Stimulated activated CD8-positive, alpha-beta memory T cell treated with anti-CD3 and anti-CD28 coated beads, Interleukin-7, amount 100 ng/mL, for 24 hours (primary cell): ENCODE data around the gene AGRN.
"Not testable (repeated sequence)": the region's sequence is repeated elsewhere in the genome, so short reads cannot be mapped to it uniquely, and the experiment has no call there.

Experiments used
- DNase-seq: peaks from one replicate; pipeline ENCODE4 v3.0.0-alpha.2; 2020; ENCODE audit warnings: low read depth

AGRN gene

DNA sequence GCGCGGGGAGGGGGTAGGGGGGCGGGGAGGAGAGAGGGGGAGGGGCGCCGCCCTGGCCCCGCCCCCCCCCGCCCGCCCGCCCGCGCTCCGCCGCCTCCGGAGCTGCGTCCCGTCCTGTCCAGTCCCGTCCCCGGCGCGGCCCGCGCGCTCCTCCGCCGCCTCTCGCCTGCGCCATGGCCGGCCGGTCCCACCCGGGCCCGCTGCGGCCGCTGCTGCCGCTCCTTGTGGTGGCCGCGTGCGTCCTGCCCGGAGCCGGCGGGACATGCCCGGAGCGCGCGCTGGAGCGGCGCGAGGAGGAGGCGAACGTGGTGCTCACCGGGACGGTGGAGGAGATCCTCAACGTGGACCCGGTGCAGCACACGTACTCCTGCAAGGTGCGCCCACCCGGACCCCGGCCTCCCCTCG is at the start of gene AGRN:
Gene AGRN, plus strand, starts transcription at position 121 of the 405 bp plus-strand sequence. Its CDS starts 53 bp downstream, at position 174.
- no peak for DNase-seq

DNA sequence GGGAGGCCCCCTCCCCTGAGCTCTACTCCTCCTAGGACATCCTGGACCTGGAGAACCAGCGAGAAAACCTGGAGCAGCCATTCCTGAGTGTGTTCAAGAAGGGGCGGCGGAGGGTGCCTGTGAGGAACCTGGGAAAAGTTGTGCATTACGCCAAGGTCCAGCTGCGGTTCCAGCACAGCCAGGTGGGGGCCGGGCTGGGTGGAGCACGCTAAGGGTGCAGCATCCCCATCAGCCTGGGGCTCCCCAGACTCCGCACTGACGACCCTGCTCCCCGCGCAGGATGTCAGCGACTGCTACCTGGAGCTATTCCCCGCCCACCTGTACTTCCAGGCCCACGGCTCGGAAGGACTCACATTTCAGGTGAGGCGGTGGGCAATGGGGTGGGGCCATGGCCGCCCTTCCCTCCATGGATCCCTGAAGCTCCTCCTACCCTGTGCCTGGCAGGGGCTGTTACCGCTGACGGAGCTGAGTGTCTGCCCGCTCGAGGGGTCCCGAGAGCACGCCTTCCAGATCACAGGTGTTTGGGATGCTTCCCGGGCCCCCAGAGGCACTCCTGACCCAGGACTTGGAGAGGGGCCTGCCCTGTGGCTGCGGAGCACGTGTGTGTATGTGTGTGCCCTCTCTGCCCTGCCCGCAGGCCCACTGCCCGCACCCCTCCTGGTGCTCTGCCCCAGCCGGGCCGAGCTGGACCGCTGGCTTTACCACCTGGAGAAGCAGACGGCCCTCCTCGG is 49.5 kb upstream of the AGRN start:
- DNase-seq, result no peak

DNA sequence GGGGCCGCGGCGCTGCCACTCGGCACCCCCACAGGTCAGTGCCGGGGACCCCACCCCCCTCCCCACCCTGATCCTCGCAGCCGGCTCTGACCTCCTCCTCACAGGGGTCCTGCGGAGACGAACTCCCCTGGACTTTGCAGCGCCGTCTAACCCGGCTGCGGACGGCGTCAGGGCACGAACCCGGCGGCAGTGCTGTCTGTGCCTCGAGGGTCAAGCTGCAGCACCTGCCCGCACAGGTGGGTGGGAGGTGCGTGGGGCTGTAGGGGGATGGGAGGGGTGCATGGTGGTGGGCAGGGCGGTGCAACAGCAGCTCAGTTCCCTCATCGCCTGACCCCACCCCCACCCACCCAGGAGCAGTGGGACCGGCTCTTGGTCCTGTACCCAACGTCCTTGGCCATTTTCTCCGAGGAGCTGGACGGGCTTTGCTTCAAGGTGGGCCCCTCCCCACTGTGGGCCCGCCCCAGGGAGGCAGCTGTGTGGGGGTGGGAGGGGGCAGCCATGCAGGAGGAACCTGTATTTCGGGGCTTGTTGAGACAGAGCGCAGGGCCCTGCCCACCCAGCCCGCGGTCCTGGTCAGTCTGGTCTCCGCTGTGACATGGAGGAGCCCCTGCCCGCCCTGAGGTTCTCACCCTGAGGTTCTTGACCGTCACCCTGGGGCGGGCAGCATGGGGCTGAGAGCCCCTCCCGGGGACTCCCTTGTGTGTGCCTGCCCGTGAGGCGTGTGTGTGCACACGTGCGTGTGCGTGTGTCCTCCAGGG is 48.8 kb upstream of the AGRN start:
- DNase-seq, result no peak

DNA sequence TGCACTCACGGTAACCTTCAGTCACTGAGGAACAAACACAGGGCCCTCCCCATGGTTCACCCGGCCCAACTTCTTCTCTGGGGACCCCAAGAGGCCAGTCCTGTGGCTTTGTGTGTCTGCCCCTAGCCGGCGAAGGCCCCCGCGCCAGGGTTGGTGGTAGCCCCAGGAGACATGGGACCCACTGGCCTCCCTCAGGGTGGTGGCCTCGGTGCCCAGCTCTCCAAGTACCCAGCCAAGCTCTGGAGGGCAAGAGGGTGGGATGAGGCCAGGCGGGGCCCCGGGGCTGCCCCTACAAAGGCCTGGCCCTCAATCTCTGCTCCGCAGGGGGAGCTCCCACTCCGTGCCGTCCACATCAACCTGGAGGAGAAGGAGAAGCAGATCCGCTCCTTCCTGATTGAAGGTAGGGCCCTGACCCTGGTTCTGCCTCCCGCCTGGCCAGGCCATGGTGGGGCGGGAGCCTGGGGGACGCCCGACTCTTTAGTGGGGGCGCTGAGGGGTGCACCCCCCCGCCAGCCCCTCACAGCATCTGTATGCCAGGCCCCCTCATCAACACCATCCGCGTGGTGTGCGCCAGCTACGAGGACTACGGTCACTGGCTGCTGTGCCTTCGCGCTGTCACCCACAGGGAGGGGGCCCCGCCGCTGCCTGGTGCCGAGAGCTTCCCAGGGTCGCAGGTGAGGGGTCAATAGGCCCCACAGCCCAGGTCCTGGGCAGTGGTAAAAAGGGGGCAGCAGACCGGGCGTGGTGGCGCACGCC is 48.0 kb upstream of the AGRN start:
- no peak for DNase-seq

DNA sequence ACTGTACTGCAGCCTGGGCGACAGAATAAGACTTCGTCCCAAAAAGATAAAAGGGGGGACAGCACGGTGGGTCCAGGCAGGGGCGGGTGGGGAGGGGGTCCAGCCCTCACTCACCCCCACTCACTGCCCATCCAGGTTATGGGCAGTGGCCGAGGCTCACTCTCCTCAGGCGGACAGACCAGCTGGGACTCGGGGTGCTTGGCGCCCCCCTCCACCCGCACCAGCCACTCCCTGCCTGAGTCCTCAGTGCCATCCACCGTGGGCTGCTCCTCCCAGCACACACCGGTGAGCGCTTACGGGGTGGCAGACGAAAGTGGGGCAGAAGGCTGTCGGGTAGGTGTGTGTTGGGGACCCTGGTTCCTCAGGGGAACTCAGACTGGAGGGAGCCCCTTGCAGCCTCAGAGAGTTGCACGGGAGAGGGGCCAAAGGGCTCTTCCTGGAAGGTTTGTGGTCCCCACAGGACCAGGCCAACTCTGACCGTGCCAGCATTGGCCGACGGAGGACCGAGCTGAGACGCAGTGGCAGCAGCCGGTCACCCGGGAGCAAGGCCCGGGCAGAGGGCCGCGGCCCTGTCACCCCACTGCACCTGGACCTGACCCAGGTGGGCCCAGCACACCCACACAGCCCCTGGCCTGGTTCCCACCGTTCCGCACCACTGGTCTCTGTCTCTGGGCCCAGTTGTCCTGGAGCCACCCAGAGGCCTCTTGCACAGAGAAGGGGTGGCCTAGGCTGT is 47.0 kb upstream of the AGRN start:
- DNase-seq, result no peak

DNA sequence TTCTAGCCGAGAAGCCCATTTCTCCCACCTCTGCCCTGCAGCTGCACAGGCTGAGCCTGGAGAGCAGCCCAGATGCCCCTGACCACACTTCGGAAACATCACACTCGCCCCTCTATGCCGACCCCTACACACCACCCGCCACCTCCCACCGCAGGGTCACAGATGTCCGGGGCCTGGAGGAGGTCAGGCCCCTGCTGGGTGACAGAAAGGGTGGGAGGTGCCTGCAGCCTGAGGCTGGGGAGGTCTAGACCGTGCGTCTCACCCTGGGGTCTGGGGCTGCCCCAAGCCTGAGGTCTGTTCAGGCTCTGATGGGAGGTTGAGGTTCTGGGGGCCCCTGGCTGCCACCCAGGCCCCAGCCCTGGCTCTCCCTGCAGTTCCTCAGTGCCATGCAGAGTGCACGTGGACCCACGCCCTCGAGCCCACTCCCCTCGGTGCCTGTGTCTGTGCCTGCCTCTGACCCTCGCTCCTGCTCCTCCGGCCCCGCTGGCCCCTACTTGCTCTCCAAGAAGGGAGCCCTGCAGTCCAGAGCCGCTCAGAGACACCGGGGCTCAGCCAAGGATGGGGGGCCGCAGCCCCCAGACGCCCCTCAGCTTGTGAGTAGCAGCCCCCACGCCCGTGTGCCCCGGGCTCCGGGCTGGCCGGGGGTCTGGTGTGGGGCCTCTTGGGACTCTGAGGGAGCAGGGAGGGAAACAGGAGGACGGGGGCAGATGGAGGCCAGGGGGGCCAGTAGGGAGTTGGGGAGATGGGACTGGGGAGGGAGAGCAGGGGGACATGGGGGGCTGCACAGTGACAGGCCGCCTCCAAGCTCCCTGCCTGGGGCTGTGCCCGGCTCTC is 46.2 kb upstream of the AGRN start:
- no peak for DNase-seq

DNA sequence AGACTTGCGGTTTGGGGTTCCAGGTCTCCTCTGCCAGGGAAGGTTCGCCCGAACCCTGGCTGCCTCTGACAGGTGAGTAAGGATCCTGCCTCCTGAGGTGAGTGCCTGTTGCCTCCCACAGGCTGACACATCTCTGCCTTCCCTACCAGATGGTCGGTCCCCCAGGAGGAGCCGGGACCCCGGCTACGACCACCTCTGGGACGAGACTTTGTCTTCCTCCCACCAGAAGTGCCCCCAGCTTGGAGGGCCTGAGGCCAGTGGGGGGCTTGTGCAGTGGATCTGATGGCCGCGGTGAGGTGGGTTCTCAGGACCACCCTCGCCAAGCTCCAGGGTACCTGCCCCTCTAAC is 45.7 kb upstream of the AGRN start:
- no peak for DNase-seq

DNA sequence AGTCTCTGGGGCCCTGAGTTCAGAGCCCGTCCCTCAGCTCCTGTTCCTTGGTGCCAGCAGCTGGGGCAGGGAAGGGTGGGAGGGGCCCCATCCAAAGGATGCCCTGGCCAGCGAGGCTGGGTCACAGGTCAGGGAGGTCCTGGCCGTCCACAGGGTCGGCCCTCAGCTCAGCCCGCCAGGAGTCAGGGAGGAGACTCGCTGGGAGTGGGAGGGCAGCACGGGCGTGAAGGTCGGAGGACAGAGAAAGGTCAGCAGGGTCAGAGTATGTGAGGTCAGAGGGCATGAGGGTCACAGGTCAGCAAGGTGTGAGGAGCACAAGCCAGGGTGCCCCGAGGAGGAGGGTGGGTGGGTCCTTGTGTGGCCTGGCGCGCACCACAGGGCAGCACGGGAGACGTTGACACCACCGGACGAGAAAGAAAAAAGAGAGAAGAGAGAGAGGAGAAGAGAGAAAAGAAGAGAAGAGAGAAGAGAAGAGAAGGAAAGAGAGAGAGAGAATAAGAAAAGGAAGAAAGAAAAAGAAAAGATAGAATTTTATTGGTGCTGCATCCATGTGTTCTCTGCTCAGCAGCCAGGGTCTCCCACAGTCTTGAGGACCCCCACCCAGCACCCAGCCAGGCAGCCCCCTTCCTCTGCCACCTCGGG is 45.1 kb upstream of the AGRN start:
- DNase-seq, result no peak

DNA sequence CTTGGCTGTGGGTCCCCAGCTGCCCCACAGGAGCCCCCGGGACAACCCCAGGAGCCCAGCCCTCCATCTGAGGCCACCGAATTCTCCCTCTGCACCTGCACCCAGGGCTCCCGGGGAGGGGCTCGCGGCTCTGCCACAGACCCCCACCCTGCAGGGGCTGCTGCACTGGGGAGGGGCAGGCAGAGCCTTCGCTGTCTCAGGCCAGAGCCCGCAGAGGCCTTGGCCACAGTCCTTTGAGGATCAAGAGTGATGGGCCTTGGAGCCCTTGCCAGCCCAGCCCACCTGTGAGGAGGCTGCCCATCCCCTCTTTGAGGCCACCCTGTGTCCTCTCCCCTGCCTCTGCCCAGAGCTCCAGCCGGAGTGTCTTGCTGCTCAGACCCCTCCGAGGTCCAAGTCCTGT is 44.6 kb upstream of the AGRN start:
- no peak for DNase-seq

DNA sequence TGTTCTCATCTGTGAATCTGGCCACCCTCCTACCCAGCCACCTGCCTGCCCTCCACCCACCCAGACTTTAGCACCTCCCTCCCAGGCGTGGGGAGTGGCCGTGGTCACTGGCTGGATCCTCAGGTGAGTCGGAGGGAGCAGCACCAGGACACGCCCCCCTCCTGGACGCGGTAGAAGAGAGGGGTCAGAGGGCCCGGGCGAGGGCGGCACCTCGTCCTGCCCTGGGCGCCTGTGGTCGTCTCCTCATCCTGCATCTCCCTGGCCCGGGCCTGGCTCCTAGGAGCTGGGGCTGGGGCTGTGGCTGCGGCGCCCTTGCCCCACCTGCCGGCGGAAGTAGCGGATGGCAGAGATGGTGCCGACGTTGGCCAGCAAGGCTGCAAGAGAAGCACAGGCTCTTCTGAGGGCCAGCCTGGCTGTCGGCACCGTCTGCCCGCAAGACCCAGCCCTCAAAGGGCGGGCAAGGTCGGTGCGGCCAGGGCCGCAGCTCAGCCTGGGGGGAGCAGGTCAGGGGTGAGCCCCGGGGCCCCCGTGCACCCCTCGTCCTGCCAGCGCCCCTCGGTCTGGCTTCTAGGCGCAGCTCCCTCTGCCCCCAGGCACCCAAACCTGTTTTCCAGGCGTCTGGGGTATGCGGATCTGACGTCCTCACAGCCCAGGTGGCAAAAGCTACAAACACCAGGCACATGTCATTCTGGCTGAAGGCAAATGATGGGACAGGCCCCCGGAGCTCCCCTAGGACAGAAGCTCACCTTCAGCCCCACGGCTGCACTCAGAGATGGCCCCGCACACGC is 43.8 kb upstream of the AGRN start:
- DNase-seq, result no peak

DNA sequence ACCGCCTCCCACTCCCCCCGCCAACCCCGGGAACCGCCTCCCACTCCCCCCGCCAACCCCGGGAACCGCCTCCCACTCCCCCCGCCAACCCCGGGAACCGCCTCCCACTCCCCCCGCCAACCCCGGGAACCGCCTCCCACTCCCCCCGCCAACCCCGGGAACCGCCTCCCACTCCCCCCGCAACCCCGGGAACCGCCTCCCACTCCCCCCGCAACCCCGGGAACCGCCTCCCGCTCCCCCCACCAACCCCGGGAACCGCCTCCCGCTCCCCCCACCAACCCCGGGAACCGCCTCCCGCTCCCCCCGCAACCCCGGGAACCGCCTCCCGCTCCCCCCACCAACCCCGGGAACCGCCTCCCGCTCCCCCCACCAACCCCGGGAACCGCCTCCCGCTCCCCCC is 43.1 kb upstream of the AGRN start:
- DNase-seq, result not testable (repeated sequence)

DNA sequence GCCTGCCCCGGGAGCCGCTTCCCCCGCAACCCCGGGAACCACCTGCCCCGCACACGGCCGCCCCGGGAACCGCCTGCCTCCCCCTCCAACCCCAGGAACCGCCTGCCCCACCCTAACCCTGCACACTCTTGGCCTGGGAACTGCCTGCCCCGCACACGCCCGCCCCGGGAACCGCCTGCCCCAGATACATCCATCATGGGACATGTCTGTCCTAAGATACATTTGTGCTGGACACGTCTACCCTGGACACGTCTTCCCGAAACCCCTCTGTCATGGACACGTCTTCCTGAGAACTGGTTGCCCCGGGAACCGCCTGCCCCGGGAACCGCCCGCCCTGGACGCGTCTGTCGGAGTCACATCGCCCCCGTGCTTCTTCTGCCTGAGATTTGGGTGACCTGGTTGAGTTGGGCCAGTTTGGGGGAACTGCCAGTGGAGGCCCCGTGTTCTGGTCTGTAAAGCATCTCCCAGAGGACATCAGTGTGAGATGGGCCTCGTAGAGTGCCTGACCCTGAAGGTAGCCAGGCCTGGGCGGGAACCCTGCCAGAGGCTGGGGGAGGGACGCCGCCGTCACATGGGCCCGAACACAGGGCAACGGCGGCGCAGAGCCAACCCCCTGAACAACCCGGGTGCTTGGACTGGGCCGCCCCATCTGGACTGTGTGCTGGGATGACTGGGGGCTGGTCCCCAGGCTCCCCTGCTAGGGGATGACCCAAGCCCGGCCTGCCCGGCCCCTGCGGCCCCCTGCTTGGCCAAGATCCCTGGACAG is 41.7 kb upstream of the AGRN start:
- no peak for DNase-seq

DNA sequence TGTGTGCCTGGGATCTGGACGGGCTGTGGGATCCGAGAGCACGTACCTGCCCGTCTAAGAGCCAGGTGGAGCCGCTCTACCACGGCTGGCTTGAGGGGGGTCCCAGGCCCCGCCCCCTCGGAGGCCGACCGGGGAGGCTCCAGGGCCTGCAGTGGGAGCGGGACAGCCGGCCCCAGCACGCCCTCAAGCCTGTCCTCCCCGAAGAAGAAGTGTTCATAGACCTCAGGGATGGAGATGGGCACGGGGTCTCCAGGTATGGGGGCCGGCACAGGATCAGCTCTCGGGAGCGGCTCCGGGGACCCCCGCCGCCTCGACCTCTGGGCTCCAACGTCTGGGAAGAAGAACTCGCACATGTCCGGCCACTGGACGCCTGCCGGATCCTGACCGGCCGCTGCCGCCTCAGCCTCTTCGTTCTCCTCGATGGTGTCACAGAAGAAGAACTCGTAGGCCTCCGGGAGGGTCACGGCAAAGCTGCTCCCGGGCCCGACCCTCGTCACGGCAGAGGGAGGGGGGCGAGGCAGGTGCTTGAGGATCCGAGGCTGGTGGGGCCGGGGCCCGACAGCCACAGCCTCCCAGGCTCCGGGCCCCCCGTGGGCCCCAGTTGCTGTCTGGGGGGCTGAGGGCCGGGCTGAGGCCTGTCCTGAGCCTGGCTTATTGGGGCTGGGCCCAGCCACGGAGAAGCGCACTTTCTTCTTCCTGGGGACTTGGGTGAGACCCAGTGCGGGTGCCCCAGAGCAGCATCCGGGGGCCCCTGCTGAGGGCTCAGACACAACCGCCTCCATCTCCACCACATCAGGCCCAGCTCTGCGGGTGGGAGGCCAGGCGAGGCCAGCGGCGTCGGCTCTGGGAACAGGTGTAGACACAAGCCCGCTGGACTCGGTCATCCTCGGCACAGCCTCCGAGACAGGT is 40.8 kb upstream of the AGRN start:
- DNase-seq, result no peak

DNA sequence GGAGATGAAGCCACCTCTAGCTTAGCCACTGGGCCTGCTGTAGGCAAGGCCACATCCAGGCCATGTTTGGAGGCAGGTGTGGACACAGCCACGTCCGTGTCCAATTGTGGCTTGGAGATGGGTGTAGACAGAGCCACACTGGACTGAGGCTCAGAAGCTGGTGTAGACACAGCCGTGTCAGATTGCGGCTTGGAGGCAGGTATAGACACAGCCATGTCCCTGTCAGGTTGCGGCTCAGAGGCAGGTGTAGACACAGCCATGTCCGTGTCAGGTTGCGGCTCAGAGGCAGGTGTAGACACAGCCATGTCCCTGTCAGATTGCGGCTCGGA is 40.2 kb upstream of the AGRN start:
- DNase-seq, result no peak

DNA sequence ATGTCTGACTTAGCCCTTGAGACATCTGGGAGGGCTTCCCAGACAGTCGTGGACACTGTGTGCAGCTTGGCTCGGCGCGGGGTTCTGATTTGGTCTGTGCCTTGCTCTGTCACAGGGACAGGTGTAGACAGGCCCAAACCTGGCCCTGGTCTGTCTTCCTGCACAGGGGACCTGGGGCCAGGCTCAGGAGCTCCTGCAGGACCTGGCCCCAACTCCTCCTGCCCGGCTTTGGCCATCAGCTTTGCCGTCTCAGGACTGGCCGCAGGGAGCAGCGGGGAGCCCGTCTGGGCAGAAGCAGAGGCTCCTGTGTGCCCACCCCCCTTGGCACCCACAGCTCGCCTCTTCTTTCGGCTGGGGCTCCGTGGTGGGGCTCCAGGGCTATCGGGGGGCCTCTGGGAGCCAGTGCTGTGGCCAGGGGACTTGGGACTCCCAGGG is 39.8 kb upstream of the AGRN start:
- DNase-seq, result no peak

DNA sequence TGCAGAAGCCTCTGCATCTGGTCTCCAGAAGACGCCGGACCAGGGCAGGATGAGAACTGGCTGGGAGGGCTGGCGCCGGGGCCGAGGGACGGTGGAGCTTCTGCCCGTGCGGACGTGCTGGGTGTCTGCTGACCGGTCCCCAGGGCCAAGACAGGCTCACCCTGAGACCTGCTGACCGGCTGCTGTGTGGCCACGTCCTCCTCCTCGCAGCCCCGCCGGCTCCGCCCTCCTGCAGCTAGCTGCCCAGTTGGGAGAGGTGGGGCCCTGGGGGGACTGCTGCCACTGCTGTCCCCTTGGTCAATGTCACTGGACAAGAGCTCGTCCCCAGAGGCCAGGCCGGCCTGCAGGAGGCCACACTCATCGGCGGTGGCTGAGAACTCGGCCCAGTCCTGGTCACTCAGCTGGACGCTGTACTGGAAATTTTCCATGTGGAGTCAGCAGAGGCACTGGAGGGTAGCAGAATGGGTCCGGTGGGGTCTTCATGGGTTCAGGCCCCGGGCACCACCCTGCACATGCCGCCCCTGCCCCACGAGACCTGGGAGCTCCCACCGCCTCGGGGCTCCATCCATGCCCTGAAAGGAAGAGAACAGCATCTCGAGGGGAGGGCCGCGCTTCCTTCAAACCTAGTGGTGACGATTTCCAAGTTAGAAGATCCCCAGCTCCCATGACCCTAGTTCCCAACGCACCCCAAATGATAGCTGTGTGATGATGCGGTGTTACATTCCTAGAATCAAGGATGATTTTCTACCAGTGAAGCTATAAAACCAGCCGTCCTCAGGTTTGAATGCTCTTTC is 39.1 kb upstream of the AGRN start:
- no peak for DNase-seq

DNA sequence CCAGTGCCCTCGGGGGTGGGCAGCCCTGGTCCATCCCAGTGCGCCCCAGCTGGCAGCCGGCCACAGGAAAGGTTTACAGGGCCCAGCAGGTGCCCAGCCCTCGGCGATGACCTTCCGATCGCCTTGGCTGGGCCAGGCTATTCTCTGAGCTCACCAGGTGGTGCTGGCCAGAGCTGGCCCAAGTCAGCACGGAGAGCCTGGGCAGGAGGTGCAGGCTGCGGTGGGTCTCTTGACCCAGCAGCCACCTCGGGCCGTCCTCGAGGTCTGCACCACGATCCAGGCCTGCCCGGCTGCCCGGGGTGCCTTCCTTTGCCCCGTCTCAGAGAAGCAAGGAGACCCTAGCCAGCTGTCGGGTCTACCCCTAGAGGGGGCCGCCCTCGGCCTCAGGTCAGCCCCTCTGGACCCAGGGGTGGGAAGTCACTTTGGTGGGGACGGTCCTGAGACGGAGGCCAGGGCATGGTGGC is 38.4 kb upstream of the AGRN start:
- DNase-seq, result no peak
